ENCODE data around the gene TMEM243. TPM values are rescaled to one million over a fixed set of nuclear protein-coding genes. Genes with fewer than 3 reads are reported as not detected.

Gene TMEM243, protein sequence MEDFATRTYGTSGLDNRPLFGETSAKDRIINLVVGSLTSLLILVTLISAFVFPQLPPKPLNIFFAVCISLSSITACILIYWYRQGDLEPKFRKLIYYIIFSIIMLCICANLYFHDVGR
- 26.4 and 30.4 TPM in 2 replicates for total RNA-seq

DNA sequence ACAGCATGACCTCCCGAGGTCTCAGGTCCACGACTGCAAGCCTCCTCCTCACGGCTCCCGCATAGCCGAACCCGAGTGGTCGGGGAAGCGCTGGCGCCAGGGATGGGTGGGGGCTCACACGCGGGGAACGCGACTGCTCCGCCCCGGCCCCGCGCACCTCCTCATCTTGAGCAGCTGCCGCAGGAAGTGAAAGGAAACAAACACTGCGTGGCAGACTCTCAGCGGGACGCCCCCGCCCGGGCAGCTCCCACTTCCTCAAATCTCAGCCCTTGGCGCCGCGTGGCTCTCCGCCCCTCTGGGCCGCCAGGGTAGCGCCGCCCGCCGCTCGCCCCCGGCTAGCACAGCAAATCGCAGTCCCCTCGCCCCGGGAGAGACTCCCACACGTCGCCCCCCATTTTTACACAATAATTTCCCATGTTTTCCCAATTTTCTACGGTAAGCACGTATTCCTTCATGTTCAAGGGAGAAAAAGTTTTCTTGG is at the start of gene TMEM243:
TSS of gene TMEM243 (minus strand) at position 188 of the 481 bp plus-strand sequence. CDS start 229 bp downstream, outside the sequence.

DNA sequence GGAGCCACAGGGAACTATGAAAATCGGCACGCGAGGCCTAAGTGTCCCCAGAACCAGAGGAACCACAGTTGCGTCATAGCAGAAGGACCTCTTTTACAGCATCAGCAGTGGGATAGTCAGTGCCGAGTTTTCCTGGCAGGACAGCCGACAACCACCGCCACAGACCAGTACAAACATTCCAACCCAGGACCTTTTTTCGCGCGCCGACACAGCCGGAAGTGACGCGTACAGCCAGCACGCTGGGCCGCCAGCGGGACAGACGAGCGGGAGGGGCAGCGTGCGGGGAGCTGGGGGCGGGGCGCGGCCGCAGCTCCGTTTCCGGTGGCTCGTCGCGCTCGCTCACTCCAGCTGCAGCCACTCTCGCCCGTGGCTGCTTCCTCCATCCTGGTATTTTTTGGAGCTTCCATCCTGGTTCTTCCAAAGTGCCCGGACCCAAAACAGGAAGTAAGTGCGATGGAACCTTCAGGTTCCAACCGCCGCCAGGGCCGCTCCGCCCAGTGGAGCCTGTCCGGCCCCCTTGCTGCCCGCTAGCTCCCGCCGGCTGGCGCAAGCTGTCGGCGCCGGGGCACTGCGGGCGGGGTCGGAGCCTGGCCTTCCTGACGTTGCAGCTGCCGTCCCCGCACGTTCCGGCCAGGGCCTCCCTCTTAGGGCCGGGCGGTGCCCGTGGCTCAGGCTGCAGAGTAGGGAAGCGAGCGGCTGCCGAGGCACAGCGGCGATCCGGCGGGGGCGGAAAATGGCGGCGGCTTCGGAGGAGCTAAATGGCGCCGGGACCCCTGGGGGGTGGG is 67.2 kb downstream of the TMEM243 start, which contains the start of gene DMTF1:
TSS of gene DMTF1 (plus strand) at position 342 of the 785 bp plus-strand sequence. CDS start 12,489 bp downstream, outside the sequence.

Other genes with a start within 250 kb of the TMEM243 start
- 2.3 and 16.2 TPM in 2 replicates for gene ELAPOR2, start 160.1 kb downstream of the TMEM243 start, total RNA-seq
- 78.6 and 80.7 TPM in 2 replicates for gene DMTF1, start 67.3 kb downstream of the TMEM243 start, total RNA-seq
- gene CROT, start 125.9 kb upstream of the TMEM243 start, total RNA-seq = 13.4 and 14.9 TPM in 2 replicates